Raji (cell line): ENCODE results near the gene EXO1.

ENCODE experiments used
- POLR2A ChIP-seq: IDR thresholded peaks from 2 replicates; pipeline ENCODE4 v1.6.1; 2011; ENCODE audit warnings: low read depth, low read length, control low read depth; ENCODE audit not compliant: insufficient read depth

Gene EXO1

DNA sequence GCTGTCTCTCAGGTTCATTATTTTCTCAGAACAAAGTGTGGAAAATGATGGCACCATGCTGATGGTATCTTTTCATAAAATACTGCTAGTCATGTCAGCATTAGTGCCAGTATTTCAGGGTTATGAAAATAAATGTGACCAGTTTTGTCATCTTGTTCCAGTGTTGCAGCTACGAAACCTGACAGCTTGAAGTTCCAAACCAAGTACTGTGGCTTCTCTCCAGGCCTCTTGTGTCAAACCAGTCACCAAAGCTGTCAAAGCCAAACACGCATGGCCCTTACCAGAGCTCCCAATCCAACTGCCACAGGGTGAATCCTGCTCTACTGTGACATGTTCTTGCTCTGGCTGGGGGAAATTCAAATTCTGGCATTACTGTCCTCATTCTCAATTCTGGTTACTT lies 20.7 kb upstream of the EXO1 start:
- no peak for TF ChIP-seq POLR2A

- TF ChIP-seq POLR2A: no peak
Measured at GRCh38 chr1:241828463-241829021, 19.5 kb upstream of the EXO1 start.

GRCh38 chr1:241829468-241829867 lies 18.5 kb upstream of the EXO1 start:
- TF ChIP-seq POLR2A: no peak

- no peak for TF ChIP-seq POLR2A
Measured at GRCh38 chr1:241834733-241835377, 13.1 kb upstream of the EXO1 start.

- TF ChIP-seq POLR2A: no peak
Measured at GRCh38 chr1:241836941-241837340, 11.1 kb upstream of the EXO1 start.

GRCh38 chr1:241837416-241837815 lies 10.6 kb upstream of the EXO1 start:
- TF ChIP-seq POLR2A: no peak

DNA sequence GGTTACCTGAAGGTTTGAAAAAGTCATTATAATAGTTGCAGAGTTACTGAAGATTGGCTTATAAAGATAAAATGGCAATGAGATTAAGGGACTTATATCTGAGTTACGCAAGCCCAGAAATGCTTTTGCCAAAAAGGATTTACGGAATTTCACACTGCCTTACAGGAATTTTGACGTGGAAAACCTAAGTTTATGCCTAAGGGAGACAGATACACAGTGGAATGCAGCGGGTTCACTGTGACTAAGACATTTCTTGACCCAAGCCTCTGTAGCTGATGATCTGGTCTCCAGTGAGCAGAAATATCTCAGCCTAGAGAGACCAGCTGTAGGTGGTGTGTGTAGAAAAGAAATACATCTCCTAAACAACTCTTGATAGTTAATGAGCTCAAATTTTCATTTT lies 10.1 kb upstream of the EXO1 start:
- no peak for TF ChIP-seq POLR2A

GRCh38 chr1:241838897-241839296 lies 9.1 kb upstream of the EXO1 start:
- no peak for TF ChIP-seq POLR2A

DNA sequence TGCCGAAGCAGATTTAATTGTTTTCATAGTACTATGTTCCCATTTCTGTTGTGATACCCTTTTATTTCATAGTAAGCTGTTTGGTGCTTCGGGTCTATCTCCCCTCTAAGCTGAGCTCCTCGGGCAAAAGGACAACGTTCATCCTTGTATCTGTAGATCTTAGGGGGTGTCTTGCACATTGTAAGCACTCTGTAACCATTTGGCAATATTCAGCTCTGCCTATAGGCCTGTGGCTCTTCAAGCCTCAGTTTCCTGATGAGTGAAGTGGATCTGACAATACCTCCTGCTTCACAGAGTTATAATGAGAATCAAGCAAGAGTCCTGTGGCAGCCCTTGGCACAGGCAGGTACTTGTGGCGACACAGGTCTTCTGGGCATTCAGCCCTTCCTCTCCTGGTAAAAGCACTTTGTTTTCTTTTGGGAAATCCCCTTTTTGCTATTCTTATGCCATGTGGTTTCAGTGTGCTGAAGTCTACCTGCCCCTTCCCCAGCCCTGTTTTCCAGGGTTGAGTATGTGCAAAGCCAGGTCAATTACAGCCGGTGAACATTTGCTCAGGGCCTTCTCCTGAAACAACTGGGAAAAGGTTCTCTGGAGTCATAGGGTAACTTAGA lies 8.5 kb upstream of the EXO1 start:
- no peak for TF ChIP-seq POLR2A

GRCh38 chr1:241840164-241840563 lies 7.8 kb upstream of the EXO1 start:
- no peak for TF ChIP-seq POLR2A

DNA sequence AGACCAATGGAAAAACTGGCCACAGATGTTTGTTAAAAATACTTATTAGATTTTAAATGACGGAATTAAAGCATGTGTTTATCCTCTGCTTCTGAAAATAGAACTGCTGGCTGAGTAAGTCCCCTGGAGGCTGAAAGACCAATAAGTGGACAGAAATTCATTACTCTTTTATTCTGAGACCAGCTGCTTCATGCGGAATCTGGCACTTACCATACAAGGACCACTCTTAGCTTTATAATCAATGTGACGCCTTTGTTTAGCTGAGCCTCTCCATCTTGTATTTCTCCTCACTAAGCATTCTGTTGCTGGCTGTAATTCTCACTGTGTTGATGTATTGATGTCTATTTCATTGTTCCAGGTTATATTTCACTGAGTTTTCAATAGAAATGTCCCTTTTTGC lies 6.3 kb upstream of the EXO1 start:
- TF ChIP-seq POLR2A: no peak

DNA sequence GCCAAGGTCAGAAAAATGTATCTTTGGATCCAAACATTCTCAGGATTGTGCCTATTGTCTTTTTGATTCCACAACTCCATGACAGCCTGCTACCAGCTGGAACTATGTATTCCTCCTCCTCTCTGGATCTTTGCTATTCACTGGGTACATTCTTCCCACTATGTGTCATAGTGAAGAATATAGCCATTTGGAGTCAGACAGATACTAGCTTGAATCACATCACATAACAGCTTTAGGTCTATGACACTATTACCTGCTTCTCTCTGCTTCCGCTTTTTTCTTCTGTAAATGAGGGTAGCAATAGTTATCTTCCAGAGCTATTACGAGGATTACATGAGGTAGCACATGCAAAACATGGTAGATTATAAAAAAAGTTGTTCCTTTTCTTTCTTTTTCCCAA lies 5.4 kb upstream of the EXO1 start:
- TF ChIP-seq POLR2A: no peak

DNA sequence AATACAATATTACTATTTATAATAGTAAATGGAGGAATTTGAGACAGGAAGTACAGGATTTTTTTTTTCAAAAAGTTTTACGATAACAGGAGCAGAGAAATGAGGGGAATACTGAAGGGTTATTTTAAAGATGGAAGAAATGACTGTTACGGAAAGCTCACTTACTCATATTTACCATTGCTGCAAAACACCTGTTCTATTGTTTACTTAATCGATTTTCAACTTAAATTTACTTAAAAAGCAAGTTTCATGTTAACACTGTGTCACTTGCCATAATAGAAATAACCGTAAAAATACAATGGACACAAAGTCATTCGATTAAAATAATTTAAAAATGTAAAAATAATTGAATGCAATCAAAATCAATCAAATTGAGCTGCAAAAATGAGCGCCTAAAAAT lies 3.4 kb upstream of the EXO1 start:
- no peak for TF ChIP-seq POLR2A

- TF ChIP-seq POLR2A: no peak
Measured at GRCh38 chr1:241846375-241846774, 1.6 kb upstream of the EXO1 start.

GRCh38 chr1:241846862-241847539 lies 1.0 kb upstream of the EXO1 start:
- no peak for TF ChIP-seq POLR2A

GRCh38 chr1:241847540-241847795 lies 536 bp upstream of the EXO1 start:
- no peak for TF ChIP-seq POLR2A
